GM18505 (cell line): Measurements from ENCODE around the gene FRMPD4.

ENCODE experiments used
- ATAC-seq: cut with Tn5 transposase; IDR thresholded peaks from one replicate; pipeline ENCODE4 v1.9.1; 2021; ENCODE audit not compliant: unreplicated experiment
- POLR2A ChIP-seq: IDR thresholded peaks from 4 replicates; pipeline ENCODE4 v1.6.1; 2011; ENCODE audit warnings: borderline replicate concordance; ENCODE audit not compliant: insufficient read depth, insufficient read length; ENCODE audit errors: extremely low read depth

The FRMPD4 gene

GRCh38 chrX:12690646-12691045, 552.4 kb downstream of the FRMPD4 start:
- no peak for TF ChIP-seq POLR2A
- ATAC-seq, result no peak

- ATAC-seq, result no peak
- TF ChIP-seq POLR2A, result no peak
These were observed 555.5 kb downstream of the FRMPD4 start for GRCh38 chrX:12693754-12694153.

DNA sequence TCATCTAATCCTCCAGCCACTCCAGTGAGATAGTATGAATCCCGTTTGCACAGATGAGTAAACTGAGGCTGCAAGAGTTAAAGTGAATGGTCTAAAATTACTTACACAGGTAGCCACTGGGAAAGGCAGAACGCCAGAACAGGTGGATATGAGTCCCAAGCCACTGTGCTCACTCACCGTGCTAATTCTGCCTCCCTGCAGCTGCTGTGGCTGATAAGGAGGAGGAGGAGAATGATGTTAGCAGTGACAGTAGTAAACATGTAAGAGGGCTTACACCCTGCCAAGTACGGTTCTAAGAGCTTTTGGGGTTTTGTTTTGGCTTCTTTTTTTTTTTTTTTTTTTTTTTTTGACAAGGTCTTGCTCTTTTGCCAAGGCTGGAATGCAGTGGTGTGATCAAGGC, 562.5 kb downstream of the FRMPD4 start:
- no peak for ATAC-seq
- no peak for TF ChIP-seq POLR2A

GRCh38 chrX:12701628-12702027, 563.4 kb downstream of the FRMPD4 start:
- ATAC-seq, result no peak
- no peak for TF ChIP-seq POLR2A

- ATAC-seq, result no peak
- TF ChIP-seq POLR2A, result no peak
These were observed 564.3 kb downstream of the FRMPD4 start for GRCh38 chrX:12702509-12703091.

- ATAC-seq, result no peak
- no peak for TF ChIP-seq POLR2A
These were observed 566.4 kb downstream of the FRMPD4 start for GRCh38 chrX:12704706-12705105.

GRCh38 chrX:12709047-12709446, 570.8 kb downstream of the FRMPD4 start:
- no peak for TF ChIP-seq POLR2A
- no peak for ATAC-seq

DNA sequence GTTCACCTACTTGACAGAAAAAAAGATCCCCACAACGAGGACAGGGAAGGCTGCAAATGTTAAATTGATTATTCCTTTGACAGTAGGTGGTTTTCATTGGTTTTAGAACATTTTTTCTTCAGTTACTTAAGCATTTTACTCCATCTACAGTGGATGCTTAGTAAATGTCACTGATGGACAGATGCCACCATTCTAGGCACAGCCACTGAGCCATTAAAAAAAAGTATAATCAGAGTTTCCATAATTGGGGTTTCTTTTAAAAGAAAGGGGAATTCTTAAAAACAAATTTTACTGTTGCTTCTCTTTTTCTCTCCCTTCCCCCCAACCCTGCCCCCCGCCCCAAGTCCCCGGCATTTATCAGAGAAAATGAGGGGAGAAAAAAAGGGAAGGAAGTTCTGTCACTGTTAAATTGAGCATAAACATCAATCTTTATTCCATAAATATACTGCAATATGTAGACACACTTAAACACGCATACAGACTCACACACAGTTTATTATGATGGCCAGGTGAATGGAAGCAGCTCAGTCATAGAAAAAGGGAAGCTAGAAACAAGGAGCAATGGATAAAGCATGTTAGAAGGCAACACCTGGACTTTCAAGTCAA, 573.3 kb downstream of the FRMPD4 start:
- no peak for ATAC-seq
- no peak for TF ChIP-seq POLR2A

DNA sequence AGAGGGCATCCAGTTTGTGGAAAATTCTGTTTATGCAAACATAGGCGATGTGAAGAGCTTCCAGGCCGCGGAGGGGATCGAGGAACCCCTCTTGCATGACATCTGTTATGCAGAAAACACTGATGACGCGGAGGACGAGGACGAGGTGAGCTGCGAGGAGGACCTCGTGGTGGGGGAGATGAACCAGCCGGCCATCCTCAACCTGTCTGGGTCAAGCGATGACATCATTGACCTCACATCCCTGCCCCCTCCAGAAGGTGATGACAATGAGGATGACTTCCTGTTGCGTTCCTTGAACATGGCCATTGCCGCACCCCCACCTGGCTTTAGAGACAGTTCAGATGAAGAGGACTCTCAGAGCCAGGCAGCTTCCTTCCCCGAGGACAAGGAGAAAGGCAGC, 578.3 kb downstream of the FRMPD4 start:
- no peak for ATAC-seq
- no peak for TF ChIP-seq POLR2A

DNA sequence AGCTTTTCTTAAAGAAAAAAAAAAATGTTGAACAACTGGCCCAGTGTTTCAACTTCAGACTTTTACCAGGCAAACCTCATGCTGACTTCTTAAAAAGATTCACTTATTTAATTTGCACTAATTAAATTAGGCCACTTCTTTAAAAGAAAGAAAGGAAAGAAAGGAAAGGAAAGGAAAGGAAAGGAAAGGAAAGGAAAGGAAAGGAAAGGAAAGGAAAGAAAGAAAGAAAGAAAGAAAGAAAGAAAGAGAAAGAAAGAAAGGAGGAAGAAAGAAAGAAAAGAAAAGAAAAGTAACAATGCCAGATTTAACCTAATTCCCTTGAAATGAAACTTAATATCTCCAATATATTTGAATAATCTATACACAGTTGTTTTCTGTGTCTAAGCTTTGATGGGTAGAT, 581.6 kb downstream of the FRMPD4 start:
- no peak for ATAC-seq
- no peak for TF ChIP-seq POLR2A

- no peak for ATAC-seq
- TF ChIP-seq POLR2A, result no peak
These were observed 582.8 kb downstream of the FRMPD4 start for GRCh38 chrX:12721042-12721441.

DNA sequence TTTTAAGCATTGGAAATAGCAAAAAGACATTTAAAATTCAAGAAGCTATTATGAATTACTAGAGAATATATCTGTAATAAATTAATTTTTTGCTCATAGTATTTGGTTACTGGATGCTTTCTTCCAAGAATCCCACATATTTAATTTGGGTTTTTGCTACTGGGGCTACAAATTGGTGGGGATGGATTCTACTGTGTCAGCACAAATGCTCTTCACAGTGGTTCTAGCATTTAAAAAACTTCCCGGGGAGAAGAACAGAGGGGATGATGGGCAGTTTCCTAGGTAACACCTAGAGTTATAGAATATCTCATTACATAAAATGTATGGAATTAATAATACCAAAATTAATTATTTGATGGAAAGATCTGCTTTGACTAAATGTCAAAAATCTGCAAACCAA, 584.0 kb downstream of the FRMPD4 start:
- no peak for ATAC-seq
- TF ChIP-seq POLR2A, result no peak

- ATAC-seq, result no peak
- TF ChIP-seq POLR2A, result no peak
These were observed 603.1 kb downstream of the FRMPD4 start for GRCh38 chrX:12741416-12741815.

GRCh38 chrX:12747433-12747832, 609.2 kb downstream of the FRMPD4 start:
- no peak for TF ChIP-seq POLR2A

DNA sequence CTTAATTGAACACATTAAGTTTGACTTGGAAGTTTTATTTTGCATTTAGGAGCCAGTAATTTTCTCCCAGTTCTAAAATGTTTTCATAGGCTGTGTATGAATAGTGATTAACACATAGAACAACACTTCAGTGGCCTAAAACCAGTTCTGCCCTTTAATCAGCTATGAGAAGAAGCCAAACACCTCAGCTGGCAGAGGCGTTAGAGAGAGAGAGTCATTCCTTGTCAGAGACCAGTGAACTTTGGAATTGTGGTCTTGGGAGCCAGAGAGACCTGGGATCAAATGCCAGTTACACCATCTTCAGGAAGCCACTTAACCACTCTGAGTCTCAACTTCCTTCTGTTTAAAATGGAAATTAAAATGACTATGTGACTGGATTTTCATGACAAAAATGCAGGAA, 613.6 kb downstream of the FRMPD4 start:
- ATAC-seq, result no peak
- no peak for TF ChIP-seq POLR2A

More at GRCh38 chrX:12747433-12747832, 609.2 kb downstream of the FRMPD4 start:
- no peak for ATAC-seq

DNA sequence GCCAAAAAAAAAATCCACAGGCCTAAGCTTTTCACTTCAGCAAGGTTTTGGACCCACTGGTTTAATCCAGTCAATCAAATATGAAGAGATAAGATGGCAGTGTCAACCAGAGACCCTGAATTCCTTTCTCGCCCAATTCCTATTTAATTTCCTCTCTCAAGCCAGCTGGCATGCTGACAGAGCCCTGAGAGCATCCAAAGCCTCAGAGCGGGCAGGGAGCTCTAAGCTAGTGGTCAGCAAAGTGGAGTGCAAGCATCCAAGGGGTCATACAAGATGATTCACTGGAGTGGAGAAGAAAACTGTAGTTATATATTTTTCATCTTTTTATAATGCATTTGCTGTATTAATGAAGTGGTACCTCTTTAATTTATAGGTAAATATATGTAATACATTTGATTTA, 615.1 kb downstream of the FRMPD4 start:
- no peak for ATAC-seq

GRCh38 chrX:12758291-12758690, 620.0 kb downstream of the FRMPD4 start:
- ATAC-seq, result no peak
- no peak for TF ChIP-seq POLR2A

More for the DNA sequence above, 615.1 kb downstream of the FRMPD4 start:
- TF ChIP-seq POLR2A, result no peak
